ENCODE measurements around the gene TUFT1.

The TUFT1 gene

GRCh38 chr1:151499365-151499764, 40.7 kb upstream of the TUFT1 start:
- TF ChIP-seq CTCF (IDR thresholded peaks at IDR 0.05; ENCODE audit: control insufficient read depth, insufficient read depth, low read depth, low read length, missing control alignments): no peak
- no peak overlapping the region for H3K4me3 ChIP-seq (ENCODE audit: control insufficient read depth, low read depth, low read length)
- DNase-seq (ENCODE audit: low read depth): no peak

DNA sequence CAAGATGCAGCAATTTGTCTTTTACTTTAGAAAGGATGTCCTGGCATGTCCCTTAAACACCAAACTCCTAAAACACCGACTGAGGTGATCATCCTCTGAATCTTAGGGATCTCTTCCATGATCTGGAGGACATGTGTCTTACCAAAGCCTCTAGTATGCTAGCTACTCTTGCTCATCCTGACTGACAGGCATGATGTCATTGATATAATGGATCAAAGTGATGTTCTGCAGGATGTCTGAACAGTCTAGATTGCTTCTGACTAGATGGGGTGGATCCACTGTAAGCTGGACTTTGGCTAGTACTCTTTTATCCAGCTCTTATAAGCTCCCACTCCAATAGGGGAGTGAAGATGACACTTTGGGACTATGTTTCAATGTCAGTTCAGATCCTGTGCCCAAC, 40.2 kb upstream of the TUFT1 start:
- no peak for DNase-seq (ENCODE audit: low read depth)
- TF ChIP-seq CTCF (IDR thresholded peaks at IDR 0.05; ENCODE audit: control insufficient read depth, insufficient read depth, low read depth, low read length, missing control alignments): no peak
- H3K4me3 ChIP-seq (ENCODE audit: control insufficient read depth, low read depth, low read length): no peak overlapping the region

DNA sequence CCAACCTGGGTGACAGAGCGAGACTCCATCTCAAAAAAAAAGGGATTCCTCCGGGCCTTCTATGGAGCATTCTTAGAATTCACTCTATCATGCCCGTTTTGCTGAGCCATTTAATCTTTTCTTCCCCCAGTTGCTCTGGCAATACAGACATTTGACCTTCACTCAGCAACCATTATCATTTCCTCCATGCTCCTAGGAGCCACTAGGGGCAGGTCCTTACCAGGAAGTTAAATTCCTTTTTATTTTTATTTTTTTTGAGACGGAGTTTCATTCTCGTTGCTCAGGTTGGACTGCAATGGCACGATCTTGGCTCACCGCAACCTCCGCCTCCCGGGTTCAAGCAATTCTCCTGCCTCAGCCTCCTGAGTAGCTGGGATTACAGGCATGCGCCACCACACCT, 38.6 kb upstream of the TUFT1 start:
- DNase-seq (ENCODE audit: low read depth): no peak
- peak; percentile 18 for TF ChIP-seq CTCF (IDR thresholded peaks at IDR 0.05; ENCODE audit: control insufficient read depth, insufficient read depth, low read depth, low read length, missing control alignments)
- H3K4me3 ChIP-seq (ENCODE audit: control insufficient read depth, low read depth, low read length): no peak overlapping the region

GRCh38 chr1:151502035-151502700, 37.9 kb upstream of the TUFT1 start:
- no peak for DNase-seq (ENCODE audit: low read depth)

GRCh38 chr1:151502859-151503780, 37.0 kb upstream of the TUFT1 start:
- TF ChIP-seq CTCF (IDR thresholded peaks at IDR 0.05; ENCODE audit: control insufficient read depth, insufficient read depth, low read depth, low read length, missing control alignments): no peak
- H3K4me3 ChIP-seq (ENCODE audit: control insufficient read depth, low read depth, low read length): no peak overlapping the region
- no peak for DNase-seq (ENCODE audit: low read depth)

More at GRCh38 chr1:151502035-151502700, 37.9 kb upstream of the TUFT1 start:
- no peak overlapping the region for H3K4me3 ChIP-seq (ENCODE audit: control insufficient read depth, low read depth, low read length)
- no peak for TF ChIP-seq CTCF (IDR thresholded peaks at IDR 0.05; ENCODE audit: control insufficient read depth, insufficient read depth, low read depth, low read length, missing control alignments)

- no peak for TF ChIP-seq CTCF (IDR thresholded peaks at IDR 0.05; ENCODE audit: control insufficient read depth, insufficient read depth, low read depth, low read length, missing control alignments)
- H3K4me3 ChIP-seq (ENCODE audit: control insufficient read depth, low read depth, low read length): no peak overlapping the region
- no peak for DNase-seq (ENCODE audit: low read depth)
These were observed 35.9 kb upstream of the TUFT1 start for GRCh38 chr1:151504252-151504651.
